ENCODE results near the gene HEATR5A.
"Not testable (repeated sequence)": the region's sequence is repeated elsewhere in the genome, so short reads cannot be mapped to it uniquely, and the experiment has no call there.

HEATR5A gene

GRCh38 chr14:31420319-31421111 is at the start of gene HEATR5A:
Gene HEATR5A (minus strand): TSS chr14:31420550. CDS start chr14:31402975, 17,575 bp downstream.
- peak; percentile 93 for DNase-seq

DNA sequence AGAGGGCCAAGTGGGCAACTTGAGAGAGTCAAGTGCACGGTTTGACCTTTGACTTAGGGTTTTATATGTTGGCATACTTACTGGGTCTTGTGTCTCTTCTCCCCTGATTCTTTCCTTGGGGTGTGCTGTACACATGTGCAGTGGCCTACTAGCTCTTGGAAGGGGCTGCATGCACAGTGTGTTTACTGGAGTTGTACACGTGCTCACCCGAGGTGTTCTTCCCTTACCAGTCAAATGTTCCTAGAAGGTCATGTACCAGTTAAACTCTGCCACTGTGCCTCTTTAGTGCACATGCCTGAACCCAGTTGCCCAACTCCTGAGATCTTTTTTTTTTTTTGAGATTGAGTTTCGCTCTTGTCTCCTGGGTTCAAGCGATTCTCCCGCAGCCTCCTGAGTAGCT is 46.2 kb upstream of the HEATR5A start:
- DNase-seq, result no peak

- no peak for DNase-seq
Observed at GRCh38 chr14:31465111-31465510, 44.8 kb upstream of the HEATR5A start.

GRCh38 chr14:31462450-31462849 is 42.1 kb upstream of the HEATR5A start:
- not testable (repeated sequence) for DNase-seq

- DNase-seq, result no peak
Observed at GRCh38 chr14:31461545-31461944, 41.2 kb upstream of the HEATR5A start.

GRCh38 chr14:31457665-31458659 is 37.6 kb upstream of the HEATR5A start:
- no peak for DNase-seq

GRCh38 chr14:31456841-31457664 is 36.7 kb upstream of the HEATR5A start, which contains the start of gene DTD2:
Gene DTD2 (minus strand): TSS chr14:31457506. CDS start chr14:31457393, 113 bp downstream.
- DNase-seq, result peak; percentile 94

- DNase-seq, result peak; percentile 38
Observed at GRCh38 chr14:31449971-31450610, 29.7 kb upstream of the HEATR5A start.

- DNase-seq, result no peak
Observed at GRCh38 chr14:31449136-31449535, 28.8 kb upstream of the HEATR5A start.

- DNase-seq, result no peak
Observed at GRCh38 chr14:31445703-31446102, 25.4 kb upstream of the HEATR5A start.

- no peak for DNase-seq
Observed at GRCh38 chr14:31442284-31442683, 21.9 kb upstream of the HEATR5A start.

GRCh38 chr14:31441273-31442111 is 21.1 kb upstream of the HEATR5A start:
- DNase-seq, result no peak

GRCh38 chr14:31440280-31440679 is 19.9 kb upstream of the HEATR5A start:
- DNase-seq, result no peak

- DNase-seq, result no peak
Observed at GRCh38 chr14:31439561-31439960, 19.2 kb upstream of the HEATR5A start.

GRCh38 chr14:31437045-31437691 is 16.8 kb upstream of the HEATR5A start:
- DNase-seq, result not testable (repeated sequence)

DNA sequence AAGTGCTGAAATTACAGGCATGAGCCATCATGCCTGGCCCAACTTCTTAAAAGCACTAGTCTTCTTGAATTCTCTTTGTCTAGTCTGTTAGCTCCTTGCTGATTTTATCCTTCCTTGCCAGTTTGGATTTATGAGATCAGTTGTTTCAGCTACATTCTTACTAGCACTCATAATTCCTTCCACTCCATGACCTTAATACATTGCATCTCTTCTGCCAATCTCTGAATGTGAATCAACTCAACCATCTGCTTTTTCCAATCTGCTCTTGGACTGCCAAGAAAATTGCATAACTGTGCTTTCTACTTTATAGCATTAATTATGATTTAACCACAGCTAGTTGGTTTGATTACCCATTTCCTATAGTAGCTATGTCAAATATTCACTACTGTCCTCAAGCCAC is 14.9 kb upstream of the HEATR5A start:
- no peak for DNase-seq

DNA sequence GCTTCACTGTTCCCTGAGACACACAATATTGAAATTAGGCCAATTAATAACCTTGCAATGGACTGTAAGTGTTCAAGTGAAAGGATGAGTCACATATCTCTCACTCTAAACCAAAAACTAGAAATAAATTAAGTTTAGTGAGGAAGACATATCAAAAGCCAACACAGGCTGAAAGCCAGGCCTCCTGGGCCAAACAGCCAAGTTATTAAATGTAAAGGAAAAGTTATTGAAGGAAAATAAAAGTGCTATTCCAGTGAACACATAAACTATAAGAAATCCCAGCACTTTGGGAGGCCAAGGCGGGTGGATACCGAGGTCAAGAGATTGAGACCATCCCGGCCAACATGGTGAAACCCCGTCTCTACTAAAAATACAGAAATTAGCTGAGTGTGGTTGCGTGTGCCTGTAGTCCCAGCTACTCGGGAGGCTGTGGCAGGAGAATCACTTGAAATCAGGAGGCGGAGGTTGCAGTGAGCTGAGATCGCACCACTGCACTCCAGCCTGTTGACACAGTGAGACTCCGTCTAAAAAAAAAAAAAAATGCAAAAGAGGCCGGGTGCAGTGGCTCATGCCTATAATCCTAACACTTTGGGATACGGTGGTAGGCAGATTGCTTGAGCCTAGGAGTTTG is 10.4 kb upstream of the HEATR5A start:
- DNase-seq, result no peak

DNA sequence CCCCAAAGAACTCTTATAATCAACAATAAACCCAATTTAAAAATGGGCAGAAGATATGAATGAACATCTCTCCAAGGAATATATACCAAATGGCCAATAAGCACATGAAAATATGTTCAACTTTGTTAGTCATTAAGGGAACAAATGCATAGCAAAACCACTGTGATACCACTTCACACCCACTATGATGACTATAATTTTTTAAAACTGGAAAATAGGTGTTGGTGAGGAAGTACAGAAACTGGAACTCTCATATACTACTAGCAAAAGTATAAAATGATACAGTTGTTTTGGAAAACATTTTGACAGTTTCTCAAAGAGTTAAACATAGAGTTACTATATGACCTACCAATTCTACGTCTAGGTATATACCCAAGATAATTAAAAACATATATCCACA is 9.4 kb upstream of the HEATR5A start:
- peak; percentile 6 for DNase-seq

- no peak for DNase-seq
Observed at GRCh38 chr14:31428011-31428410, 7.7 kb upstream of the HEATR5A start.

GRCh38 chr14:31426663-31427062 is 6.3 kb upstream of the HEATR5A start:
- no peak for DNase-seq

Data from activated CD4-positive, alpha-beta T cell treated with anti-CD3 and anti-CD28 coated beads, Interleukin-10, Interleukin-2, amounts not matched to agents 100 ng/mL and 50 ng/mL, durations not matched to agents 16 hours and 8 hours (primary cell).